Keratinocyte (primary cell): Measurements from ENCODE around the gene GATAD1.
"Not testable (repeated sequence)": the region's sequence is repeated elsewhere in the genome, so short reads cannot be mapped to it uniquely, and the experiment has no call there.

Source experiments
- CTCF ChIP-seq, 3 experiments: IDR thresholded peaks in 1 of 3; conservative IDR thresholded peaks in 1 of 3; optimal IDR thresholded peaks in 1 of 3; 2 replicates in 2 of 3; 3 replicates in 1 of 3; pipeline versions ENCODE3 to v1.5.1; 2011; ENCODE audit warnings: low read length in 3 of 3, mild to moderate bottlenecking in 3 of 3, moderate library complexity in 2 of 3, control low read depth in 1 of 3, inconsistent platforms in 1 of 3; ENCODE audit not compliant: insufficient read depth in 2 of 3; ENCODE audit errors: extremely low read depth in 1 of 3
- EZH2 ChIP-seq: IDR thresholded peaks from one replicate; pipeline ENCODE4 v1.6.1; 2012; ENCODE audit warnings: inconsistent platforms, mild to moderate bottlenecking, low read length, moderate library complexity

DNA sequence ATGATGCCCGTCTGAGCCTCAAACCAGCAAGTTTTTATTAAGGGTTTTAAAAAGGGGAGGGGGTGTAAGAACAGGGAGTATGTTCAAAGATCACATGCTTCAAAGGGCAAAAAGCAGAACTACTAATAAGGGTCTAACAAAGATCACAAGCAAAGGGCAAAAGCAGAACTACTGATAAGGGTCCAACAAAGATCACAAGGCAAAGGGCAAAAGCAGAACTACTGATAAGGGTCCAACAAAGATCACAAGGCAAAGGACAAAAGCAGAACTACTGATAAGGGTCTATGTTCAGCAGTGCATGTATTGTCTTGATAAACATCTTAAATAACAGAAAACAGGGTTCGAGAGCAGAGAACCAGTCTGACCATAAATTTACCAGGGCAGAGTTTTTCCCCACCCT is 4.6 kb upstream of the GATAD1 start:
- not testable (repeated sequence) for TF ChIP-seq CTCF (optimal IDR thresholded peaks at IDR 0.05 in 1 of 3, IDR thresholded peaks at IDR 0.05 in 1 of 3, conservative IDR thresholded peaks at IDR 0.05 in 1 of 3; ENCODE audit: extremely low read depth in 1 of 3, insufficient read depth in 2 of 3, low read length in 3 of 3); EZH2
